A673 (cell line): ENCODE results near the gene KRTAP3-2.

ENCODE experiments used
- CTCF ChIP-seq: fragments of 300-800, 200-600 bp; sonication (generic); conservative IDR thresholded peaks from 2 replicates; pipeline ENCODE4 v1.5.1; 2017; ENCODE audit warnings: low read depth, mild to moderate bottlenecking, antibody characterized with exemption, low read length, moderate library complexity, mixed read lengths
- EZH2 ChIP-seq: fragments of 200-600 bp; sonication (generic); IDR thresholded peaks from 2 replicates; pipeline ENCODE4 v1.6.1; 2017; ENCODE audit warnings: borderline replicate concordance, low read depth, mild to moderate bottlenecking, mixed read lengths, antibody characterized with exemption, low read length; ENCODE audit not compliant: poor library complexity, severe bottlenecking

- peak; percentile 53 for TF ChIP-seq CTCF
- no peak for TF ChIP-seq EZH2
Measured at GRCh38 chr17:40963838-40964237, 35.9 kb downstream of the KRTAP3-2 start.
